HCEC 1CT (cell line): ENCODE data around the gene RGS9.
"Not testable (repeated sequence)": the region's sequence is repeated elsewhere in the genome, so short reads cannot be mapped to it uniquely, and the experiment has no call there.

Experiments used
- DNase-seq: peaks from one replicate; pipeline ENCODE4 v3.0.0-alpha.2; 2017

RGS9 gene

GRCh38 chr17:65158041-65158440 is 20.9 kb downstream of the RGS9 start:
- no peak for DNase-seq

- no peak for DNase-seq
These were observed 21.5 kb downstream of the RGS9 start for GRCh38 chr17:65158622-65159021.

GRCh38 chr17:65160516-65160915 is 23.3 kb downstream of the RGS9 start:
- DNase-seq, result no peak

GRCh38 chr17:65163990-65164495 is 26.9 kb downstream of the RGS9 start:
- DNase-seq, result peak; percentile 86

GRCh38 chr17:65166787-65167186 is 29.6 kb downstream of the RGS9 start:
- DNase-seq, result no peak

- no peak for DNase-seq
These were observed 30.4 kb downstream of the RGS9 start for GRCh38 chr17:65167566-65167965.

GRCh38 chr17:65169691-65170090 is 32.5 kb downstream of the RGS9 start:
- DNase-seq, result no peak

GRCh38 chr17:65170839-65171238 is 33.7 kb downstream of the RGS9 start:
- DNase-seq, result no peak

- DNase-seq, result no peak
These were observed 34.6 kb downstream of the RGS9 start for GRCh38 chr17:65171752-65172151.

GRCh38 chr17:65172496-65173136 is 35.4 kb downstream of the RGS9 start:
- DNase-seq, result no peak

GRCh38 chr17:65173284-65173793 is 36.2 kb downstream of the RGS9 start:
- DNase-seq, result peak; percentile 20

GRCh38 chr17:65173976-65174683 is 37.0 kb downstream of the RGS9 start:
- no peak for DNase-seq

- no peak for DNase-seq
These were observed 37.8 kb downstream of the RGS9 start for GRCh38 chr17:65174974-65175373.

GRCh38 chr17:65175952-65176351 is 38.8 kb downstream of the RGS9 start:
- no peak for DNase-seq

GRCh38 chr17:65176646-65177409 is 39.7 kb downstream of the RGS9 start:
- no peak for DNase-seq

GRCh38 chr17:65177901-65178300 is 40.7 kb downstream of the RGS9 start:
- DNase-seq, result peak; percentile 72

- DNase-seq, result not testable (repeated sequence)
These were observed 43.1 kb downstream of the RGS9 start for GRCh38 chr17:65180276-65180675.

GRCh38 chr17:65180752-65181236 is 43.6 kb downstream of the RGS9 start:
- DNase-seq, result not testable (repeated sequence)

GRCh38 chr17:65181237-65182061 is 44.3 kb downstream of the RGS9 start:
- no peak for DNase-seq

GRCh38 chr17:65182233-65182632 is 45.1 kb downstream of the RGS9 start:
- no peak for DNase-seq

GRCh38 chr17:65183736-65184135 is 46.6 kb downstream of the RGS9 start:
- peak; percentile 66 for DNase-seq

GRCh38 chr17:65184235-65184959 is 47.2 kb downstream of the RGS9 start:
- DNase-seq, result no peak
